Heart left ventricle (tissue), 16 donors: ENCODE measurements around the gene TMEM8B. TPM values are rescaled to one million over a fixed set of nuclear protein-coding genes. Genes with fewer than 3 reads are reported as not detected.

ENCODE experiments used
- ATAC-seq, 4 donors: fragments of 200-7000 bp; cut with Tn5 transposase; one replicate each; pipeline ENCODE4 v1.9.1; 2020 to 2022; ENCODE audit warnings: moderate library complexity in 4 of 4, mild to moderate bottlenecking in 3 of 4, moderate number of reproducible peaks in 1 of 4
- DNase-seq, 5 donors: peaks; one replicate each; pipeline ENCODE4 v3.0.0-alpha.2; 2020
- H3K27ac ChIP-seq, 12 donors: fragments of 200-600 bp; sonication (generic) in 4 of 12; one replicate each; pipeline versions ENCODE4 v1.5.0 to v1.8.0; 2016 to 2022; ENCODE audit warnings: mild to moderate bottlenecking in 2 of 12
- H3K27me3 ChIP-seq, 9 donors: fragments of 200-600 bp; sonication (generic) in 2 of 9; one replicate each; pipeline versions ENCODE4 v1.5.1 to v1.8.0; 2016 to 2022; ENCODE audit warnings: mild to moderate bottlenecking in 3 of 9
- H3K36me3 ChIP-seq, 9 donors: fragments of 200-600 bp; sonication (generic) in 2 of 9; one replicate each; pipeline versions ENCODE4 v1.5.0 to v1.8.0; 2018 to 2022; ENCODE audit warnings: mild to moderate bottlenecking in 2 of 9
- H3K4me1 ChIP-seq, 12 donors: fragments of 200-600 bp; sonication (generic) in 4 of 12; one replicate each; pipeline versions ENCODE4 v1.5.0 to v1.8.0; 2016 to 2022; ENCODE audit warnings: mild to moderate bottlenecking in 3 of 12
- H3K4me3 ChIP-seq, 12 donors: fragments of 200-600 bp; sonication (generic) in 4 of 12; one replicate each; pipeline versions ENCODE4 v1.5.0 to v1.8.0; 2017 to 2022; ENCODE audit warnings: mild to moderate bottlenecking in 9 of 12, moderate library complexity in 4 of 12
- H3K9me3 ChIP-seq, 12 donors: fragments of 200-600 bp; sonication (generic) in 4 of 12; one replicate each; pipeline versions ENCODE4 v1.5.0 to v1.8.0; 2016 to 2022; ENCODE audit warnings: mild to moderate bottlenecking in 1 of 12
- CTCF ChIP-seq, 12 donors: fragments of 200-600 bp; sonication (generic) in 4 of 12; IDR thresholded peaks; one replicate each; pipeline versions ENCODE4 v1.5.0 to v1.8.0; 2018 to 2022; ENCODE audit warnings: antibody characterized with exemption in 12 of 12, mild to moderate bottlenecking in 5 of 12
- POLR2A ChIP-seq, 2 donors: fragments of 450-650 bp; IDR thresholded peaks; one replicate each; pipeline ENCODE4 v1.6.1; 2017; ENCODE audit warnings: antibody characterized with exemption in 2 of 2, mild to moderate bottlenecking in 2 of 2, moderate library complexity in 2 of 2
- WGBS, 4 donors: extraction: QIAGEN DNeasy Blood & Tissue Kit in 2 of 4; methylation state at CpG; one replicate each; pipeline versions ENCODE4 v1.1.5 to v1.1.7; 2013 to 2018; 5-methylcytosine and 5-hydroxymethylcytosine counted together
- intact Hi-C, 10 donors: fragments of 100-400 bp; cut with DNase I; formaldehyde crosslinking; loops; one replicate each; pipeline versions ENCODE4 v1.11.1 to v1.14.2; 2022
- polyA plus RNA-seq, 2 donors: library from polyadenylated mRNA; stranded (reverse); fragments of 200-250 nt; gene quantifications; one replicate each; pipeline ENCODE4 v1.2.3, GENCODE V29; 2013
- total RNA-seq, 9 donors: library from RNA; depleted of rRNA in 2 of 9; stranded (reverse); fragments of >200 nt in 2 of 9; fragmentation: NEBNext Ultra II Directional in 3 of 9; extraction: Animal tissue kit (Norgen Biotek cat#: 25700) in 3 of 9; gene quantifications; one replicate each; pipeline versions ENCODE4 v1.1.0 to v1.2.4, GENCODE V29; 2016 to 2023
- donor health status: ischemic (EF 13 %, LVEDD 7.1; RV severe dilation, severe dysfunction).
- donor health status: healthy with polysubstance abuse.
- donor health status: DM: no; HTN: yes; CAD: no.
- donor health status: DM: no; HTN: no; CAD: no.
- donor health status: ischemic (EF 25% LVEDD 6.9; RV normal size, moderate dysfunction).
- donor health status: ischemic (EF 25% LVEDD 5.7; RV mildly dilated, moderate dysfunction).
- donor health status: healthy.
- donor health status: DM: yes; HTN: yes; CAD: no.
- donor health status: ischemic (EF 35%, LVEDD 5.7; RV mildly dilated, moderate dysfunction).
- donor health status: nonischemic (EF 11% LVEDD 7.7; RV severe dilation, severe dysfunction).
- donor health status: DM: yes; HTN: yes; CAD: no.
- donor health status: PGD.
- donor health status: ischemic (EF 29% LVEDD 5.4; RV normal size, mild dysfunction).
- donor health status: nonischemic (EF 23%, LVEDD 6.1; RV moderate dilation, normal function).

The TMEM8B gene
- total and polyA plus RNA-seq, 11 donors: 7.9 to 21.4 (median 17.9) TPM

- H3K27me3 ChIP-seq: no peaks in the 10 kb centered on the region
- 78 to 87% (median 81%) methylated on average over 4 of the region's 4 CpGs for WGBS, 4 donors
- no peak overlapping the region for H3K27ac ChIP-seq
- H3K4me1 ChIP-seq: peaks cover 3 to 58% (median 41%) of the 10 kb centered on the region in 12 donors
- TF ChIP-seq POLR2A (IDR thresholded peaks at IDR 0.05) (no peak), CTCF (IDR thresholded peaks at IDR 0.05) (no peak)
- no peaks in the 10 kb centered on the region for H3K9me3 ChIP-seq
- intact Hi-C loops: no loop called here
- DNase-seq (no peak), ATAC-seq (no peak)
- no peak overlapping the region for H3K4me3 ChIP-seq
- peaks cover 0 to 4% (median 0%) of the 10 kb centered on the region in 9 donors for H3K36me3 ChIP-seq
Observed at GRCh38 chr9:35831040-35831439, 2.0 kb downstream of the TMEM8B start.

- H3K4me3 ChIP-seq: no peak overlapping the region
- DNase-seq (no peak), ATAC-seq (no peak)
- TF ChIP-seq CTCF (IDR thresholded peaks at IDR 0.05): no peak
- no peak for TF ChIP-seq POLR2A (IDR thresholded peaks at IDR 0.05)
- 61 to 77% (median 76%) methylated on average over 5 of the region's 5 CpGs for WGBS, 4 donors
- H3K27me3 ChIP-seq: peaks cover 0 to under 1% (median 0%) of the 10 kb centered on the region in 9 donors
- intact Hi-C loops: no loop called here
- H3K27ac ChIP-seq: peak overlapping the region in 7 of 12 donors; percentile 40 to 73 (median 66)
- H3K4me1 ChIP-seq: peaks cover 3 to 52% (median 37%) of the 10 kb centered on the region in 12 donors
- peaks cover 0 to 4% (median 0%) of the 10 kb centered on the region in 9 donors for H3K36me3 ChIP-seq
- no peaks in the 10 kb centered on the region for H3K9me3 ChIP-seq
Observed at GRCh38 chr9:35832814-35833213, 3.8 kb downstream of the TMEM8B start.

- Histone ChIP-seq H3K27me3 (peaks cover 0 to 18% (median 0%) of the 10 kb centered on the region in 9 donors), H3K36me3 (peaks cover 0 to 4% (median 0%) of the 10 kb centered on the region in 9 donors), H3K27ac (peak overlapping the region in 2 of 12 donors; percentile 19 to 34), H3K9me3 (no peaks in the 10 kb centered on the region), H3K4me1 (peaks cover 3 to 47% (median 35%) of the 10 kb centered on the region in 12 donors), H3K4me3 (no peak overlapping the region)
- WGBS, 4 donors: 85 to 88% (median 87%) methylated on average over 14 of the region's 14 CpGs
- intact Hi-C loops: loop anchor here in 2 of 10 donors (5.0 kb wide), 2 partner anchors 38 to 43 kb away; partner anchors contain the start of gene OR13J1 (in 1 of the 2)
- TF ChIP-seq CTCF (IDR thresholded peaks at IDR 0.05) (no peak), POLR2A (IDR thresholded peaks at IDR 0.05) (no peak)
- ATAC-seq (no peak), DNase-seq (no peak)
Observed at GRCh38 chr9:35834260-35835215, 5.5 kb downstream of the TMEM8B start.

GRCh38 chr9:35835216-35835632, 6.2 kb downstream of the TMEM8B start:
- 92 to 100% (median 96%) methylated on average over 3 of the region's 3 CpGs for WGBS, 4 donors
- Histone ChIP-seq H3K36me3 (peaks cover 0 to 4% (median 0%) of the 10 kb centered on the region in 9 donors), H3K4me3 (no peak overlapping the region), H3K27ac (no peak overlapping the region), H3K4me1 (peaks cover 3 to 41% (median 29%) of the 10 kb centered on the region in 12 donors), H3K9me3 (no peaks in the 10 kb centered on the region), H3K27me3 (peaks cover 0 to 25% (median 0%) of the 10 kb centered on the region in 9 donors)
- no peak for DNase-seq
- peak in 2 of 12 donors; percentile 15 to 23 for TF ChIP-seq CTCF (IDR thresholded peaks at IDR 0.05)
- TF ChIP-seq POLR2A (IDR thresholded peaks at IDR 0.05): no peak
- no peak for ATAC-seq
- intact Hi-C loops: loop anchor here in 2 of 10 donors (5.0 kb wide), 2 partner anchors 37 to 42 kb away; partner anchors contain the start of gene OR13J1 (in 1 of the 2)
